ENCODE data around the gene TLE6. TPM values are rescaled to one million over a fixed set of nuclear protein-coding genes. Genes with fewer than 3 reads are reported as not detected.

TLE6 gene
- total and polyA plus RNA-seq, 2 of the 8 experiments (the other 6 are each of a cell fraction or from before 2014, with no cell fraction given), result 2.5 to 2.9 TPM

DNA sequence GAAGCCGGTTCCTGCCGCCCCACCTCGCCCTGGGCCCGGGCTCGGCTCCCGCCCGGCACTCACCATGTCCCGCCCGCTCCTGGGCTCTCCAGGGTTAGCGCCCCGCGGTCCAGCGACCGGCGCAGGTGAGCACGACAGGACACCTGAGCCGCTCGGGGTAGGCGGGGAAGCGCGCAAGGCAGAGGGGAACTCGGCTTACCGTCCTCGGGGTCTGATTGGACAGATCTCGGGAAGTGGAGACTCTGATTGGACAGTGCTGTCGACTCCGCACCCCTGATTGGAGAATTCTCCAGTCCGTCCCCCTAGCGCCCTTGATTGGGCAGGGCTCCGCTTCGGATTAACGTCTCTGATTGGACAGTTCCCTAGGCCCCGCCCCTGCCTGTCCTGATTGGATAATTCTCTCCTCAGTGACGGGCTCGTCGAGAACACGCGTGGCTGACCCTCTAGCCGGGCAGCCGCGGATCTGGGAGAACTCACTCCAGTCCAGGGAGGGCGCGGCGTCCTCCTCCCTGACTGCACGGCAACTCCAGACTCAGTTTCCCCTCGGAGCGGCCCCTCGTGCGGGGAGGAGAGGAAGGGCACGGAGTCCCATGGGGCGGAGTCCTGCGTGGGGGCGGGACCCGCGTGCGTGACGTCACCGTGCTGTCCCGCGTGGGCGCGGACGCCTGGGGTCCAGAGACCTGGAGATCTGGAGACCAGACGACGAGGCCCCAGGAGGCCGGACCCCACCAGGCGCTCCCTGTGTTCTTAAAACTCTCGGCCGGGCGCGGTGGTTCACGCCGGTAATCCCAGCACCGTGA, 32.4 kb upstream of the TLE6 start, which contains the start of gene ZNF77 (continued):
- TF ChIP-seq CHD1 (IDR thresholded peaks at IDR 0.05; ENCODE audit: low read depth, low read length), result no peak
- peak; percentile 96 for TF ChIP-seq CHD2 (IDR thresholded peaks at IDR 0.05; ENCODE audit: low read length)
- no peak for TF ChIP-seq JUN (IDR thresholded peaks at IDR 0.05; ENCODE audit: low read depth, low read length)
- no peak for TF ChIP-seq NANOG (IDR thresholded peaks at IDR 0.05; ENCODE audit: insufficient read depth, low read depth, low read length, poor library complexity, severe bottlenecking)
- TF ChIP-seq, protein P1, sequence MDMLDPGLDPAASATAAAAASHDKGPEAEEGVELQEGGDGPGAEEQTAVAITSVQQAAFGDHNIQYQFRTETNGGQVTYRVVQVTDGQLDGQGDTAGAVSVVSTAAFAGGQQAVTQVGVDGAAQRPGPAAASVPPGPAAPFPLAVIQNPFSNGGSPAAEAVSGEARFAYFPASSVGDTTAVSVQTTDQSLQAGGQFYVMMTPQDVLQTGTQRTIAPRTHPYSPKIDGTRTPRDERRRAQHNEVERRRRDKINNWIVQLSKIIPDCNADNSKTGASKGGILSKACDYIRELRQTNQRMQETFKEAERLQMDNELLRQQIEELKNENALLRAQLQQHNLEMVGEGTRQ (IDR thresholded peaks at IDR 0.05; ENCODE audit: low read length), result no peak
- no peak for TF ChIP-seq EP300 (IDR thresholded peaks at IDR 0.05; ENCODE audit: borderline replicate concordance in 1 of 2, low read depth in 2 of 2, low read length in 2 of 2)
- TF ChIP-seq BRCA1 (IDR thresholded peaks at IDR 0.05; ENCODE audit: low read depth, low read length), result no peak
- TF ChIP-seq NRF1 (IDR thresholded peaks at IDR 0.05; ENCODE audit: low read depth, low read length), result no peak
- peak; percentile 67 for TF ChIP-seq PHF8 (conservative IDR thresholded peaks at IDR 0.05; ENCODE audit: low read depth, low read length)
- TF ChIP-seq, protein P2, sequence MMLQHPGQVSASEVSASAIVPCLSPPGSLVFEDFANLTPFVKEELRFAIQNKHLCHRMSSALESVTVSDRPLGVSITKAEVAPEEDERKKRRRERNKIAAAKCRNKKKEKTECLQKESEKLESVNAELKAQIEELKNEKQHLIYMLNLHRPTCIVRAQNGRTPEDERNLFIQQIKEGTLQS (IDR thresholded peaks at IDR 0.05; ENCODE audit: insufficient read depth, low read depth, low read length), result no peak
- peak; percentile 96 for TF ChIP-seq BACH1 (IDR thresholded peaks at IDR 0.05; ENCODE audit: low read length)
- no peak for TF ChIP-seq MAFK (IDR thresholded peaks at IDR 0.05; ENCODE audit: low read depth, low read length)
- TF ChIP-seq CBX5 (IDR thresholded peaks at IDR 0.05; ENCODE audit: low read depth, low read length), result no peak
- TF ChIP-seq SRF (IDR thresholded peaks at IDR 0.05; ENCODE audit: low read depth, low read length), result no peak
- no peak for TF ChIP-seq TCF12 (IDR thresholded peaks at IDR 0.05; ENCODE audit: low read depth, low read length)
- peak; percentile 55; the same call in 1 of the 2 replicates for TF ChIP-seq TBP (IDR thresholded peaks at IDR 0.05; ENCODE audit: low read depth, low read length)
- no peak for TF ChIP-seq EGR1 (IDR thresholded peaks at IDR 0.05; ENCODE audit: borderline replicate concordance, low read depth, low read length)
- no peak for TF ChIP-seq RBBP5 (IDR thresholded peaks at IDR 0.05; ENCODE audit: borderline replicate concordance, low read depth, low read length)
- no peak for TF ChIP-seq SIRT6 (IDR thresholded peaks at IDR 0.05; ENCODE audit: low read length)
- no peak for TF ChIP-seq TEAD4 (IDR thresholded peaks at IDR 0.05; ENCODE audit: low read depth, low read length)
- TF ChIP-seq CEBPB (IDR thresholded peaks at IDR 0.05; ENCODE audit: low read depth, low read length), result no peak
- TF ChIP-seq ZNF274 (IDR thresholded peaks at IDR 0.05; ENCODE audit: borderline replicate concordance, extremely low read depth, low read length), result no peak
